Lower leg skin (tissue), 3 donors: ENCODE results near the gene GFRA4.

Experiments used
- POLR2A ChIP-seq, 2 donors: fragments of 450-650 bp; IDR thresholded peaks; one replicate each; pipeline ENCODE4 v1.6.1; 2016 to 2017; ENCODE audit warnings: antibody characterized with exemption in 2 of 2, mild to moderate bottlenecking in 1 of 2, moderate library complexity in 1 of 2
- TF ChIP-seq, protein P1 (sequence below), 3 donors: fragments of 450-650 bp; IDR thresholded peaks; one replicate each; pipeline ENCODE4 v1.5.1; 2016; ENCODE audit warnings: antibody characterized with exemption in 3 of 3, mild to moderate bottlenecking in 3 of 3, moderate library complexity in 2 of 3

DNA sequence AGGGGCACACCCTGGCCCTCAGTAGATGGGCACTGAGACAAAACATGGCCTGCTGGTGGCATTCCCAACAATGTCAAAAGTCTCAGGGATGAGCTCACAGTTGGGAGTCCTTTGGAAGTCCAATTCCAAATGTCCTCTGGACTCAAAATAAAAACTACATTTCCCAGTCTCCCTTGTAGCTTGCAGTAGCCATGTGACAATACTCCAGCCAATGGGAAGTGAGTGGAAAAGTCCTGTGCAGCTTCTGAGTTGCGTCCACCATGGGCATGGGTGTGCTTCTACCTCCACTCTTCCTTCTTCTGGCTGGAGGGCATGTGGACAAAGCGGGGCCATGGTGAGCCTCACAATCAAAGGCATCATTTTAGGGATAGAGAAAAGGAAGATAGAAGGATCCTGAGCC is 24.5 kb upstream of the GFRA4 start:
- TF ChIP-seq, protein P1, sequence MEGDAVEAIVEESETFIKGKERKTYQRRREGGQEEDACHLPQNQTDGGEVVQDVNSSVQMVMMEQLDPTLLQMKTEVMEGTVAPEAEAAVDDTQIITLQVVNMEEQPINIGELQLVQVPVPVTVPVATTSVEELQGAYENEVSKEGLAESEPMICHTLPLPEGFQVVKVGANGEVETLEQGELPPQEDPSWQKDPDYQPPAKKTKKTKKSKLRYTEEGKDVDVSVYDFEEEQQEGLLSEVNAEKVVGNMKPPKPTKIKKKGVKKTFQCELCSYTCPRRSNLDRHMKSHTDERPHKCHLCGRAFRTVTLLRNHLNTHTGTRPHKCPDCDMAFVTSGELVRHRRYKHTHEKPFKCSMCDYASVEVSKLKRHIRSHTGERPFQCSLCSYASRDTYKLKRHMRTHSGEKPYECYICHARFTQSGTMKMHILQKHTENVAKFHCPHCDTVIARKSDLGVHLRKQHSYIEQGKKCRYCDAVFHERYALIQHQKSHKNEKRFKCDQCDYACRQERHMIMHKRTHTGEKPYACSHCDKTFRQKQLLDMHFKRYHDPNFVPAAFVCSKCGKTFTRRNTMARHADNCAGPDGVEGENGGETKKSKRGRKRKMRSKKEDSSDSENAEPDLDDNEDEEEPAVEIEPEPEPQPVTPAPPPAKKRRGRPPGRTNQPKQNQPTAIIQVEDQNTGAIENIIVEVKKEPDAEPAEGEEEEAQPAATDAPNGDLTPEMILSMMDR (IDR thresholded peaks at IDR 0.05), result no peak
- TF ChIP-seq POLR2A (IDR thresholded peaks at IDR 0.05), result no peak
